Body of pancreas (tissue), 4 donors: ENCODE data around the gene PSG5.

Experiments used
- CTCF ChIP-seq, 7 experiments: fragments of 450-650 bp in 4 of 7; fragments of 200-600 bp in 3 of 7; sonication (generic) in 3 of 7; IDR thresholded peaks; one replicate each; pipeline ENCODE4 v1.5.1; 2016 to 2019; ENCODE audit warnings: antibody characterized with exemption in 7 of 7
- POLR2A ChIP-seq, 3 donors: fragments of 450-650 bp; IDR thresholded peaks; one replicate each; pipeline ENCODE4 v1.6.1; 2016; ENCODE audit warnings: antibody characterized with exemption in 3 of 3, mild to moderate bottlenecking in 2 of 3

DNA sequence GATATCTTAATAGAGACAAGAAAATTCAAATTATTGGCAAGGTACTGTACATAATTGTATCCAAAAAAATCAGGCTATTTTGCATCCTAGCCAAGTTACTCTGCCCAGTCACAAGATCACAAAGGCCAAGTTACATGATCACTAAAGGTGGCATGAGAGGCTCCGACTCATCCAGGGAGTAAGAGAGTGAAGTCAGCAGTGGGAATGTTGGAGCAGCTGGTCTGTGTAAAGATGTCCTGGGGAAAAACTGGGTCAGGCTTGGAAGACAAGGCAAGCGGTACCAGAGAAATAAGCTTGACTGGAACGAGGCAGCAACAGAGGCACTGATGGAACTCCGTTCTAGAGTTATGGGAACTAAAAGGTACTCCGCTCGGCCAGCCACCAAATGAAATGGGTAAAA is 53.6 kb downstream of the PSG5 start:
- TF ChIP-seq CTCF (IDR thresholded peaks at IDR 0.05) (no peak), POLR2A (IDR thresholded peaks at IDR 0.05) (no peak)
